Ascending aorta (tissue), 2 donors: ENCODE data around the gene DMTF1. TPM values are rescaled to one million over a fixed set of nuclear protein-coding genes. Genes with fewer than 3 reads are reported as not detected.
"Not testable (repeated sequence)": the region's sequence is repeated elsewhere in the genome, so short reads cannot be mapped to it uniquely, and the experiment has no call there.

Experiments
- DNase-seq, 2 donors: peaks; one replicate each; pipeline ENCODE4 v3.0.0-alpha.2; 2019; ENCODE audit warnings: low spot score in 2 of 2
- H3K27ac ChIP-seq, 2 donors: fragments of 200-600 bp; sonication (generic); one replicate each; pipeline ENCODE4 v1.5.1; 2016 to 2017; ENCODE audit warnings: mild to moderate bottlenecking in 1 of 2
- H3K27me3 ChIP-seq: fragments of 200-600 bp; sonication (generic); one replicate; pipeline ENCODE4 v1.5.1; 2017
- H3K36me3 ChIP-seq, 2 donors: fragments of 200-600 bp; sonication (generic); one replicate each; pipeline ENCODE4 v1.5.1; 2016
- H3K4me1 ChIP-seq, 2 donors: fragments of 200-600 bp; sonication (generic); one replicate each; pipeline ENCODE4 v1.5.1; 2016 to 2017; ENCODE audit warnings: mild to moderate bottlenecking in 1 of 2
- H3K4me3 ChIP-seq, 2 donors: fragments of 200-600 bp; sonication (generic); one replicate each; pipeline ENCODE4 v1.5.1; 2016 to 2017; ENCODE audit warnings: mild to moderate bottlenecking in 1 of 2
- H3K9me3 ChIP-seq, 2 donors: fragments of 200-600 bp; sonication (generic); one replicate each; pipeline ENCODE4 v1.5.1; 2016
- CTCF ChIP-seq, 3 experiments: fragments of 200-600 bp in 2 of 3; fragments of 450-650 bp in 1 of 3; sonication (generic) in 2 of 3; IDR thresholded peaks; one replicate each; pipeline ENCODE4 v1.5.1; 2016 to 2019; ENCODE audit warnings: antibody characterized with exemption in 3 of 3, mild to moderate bottlenecking in 1 of 3, moderate library complexity in 1 of 3
- intact Hi-C: fragments of 100-400 bp; cut with DNase I; formaldehyde crosslinking; loops from one replicate; pipeline ENCODE4 v1.15.1; 2023
- total RNA-seq: library from RNA; depleted of rRNA; stranded (reverse); fragments of >200 nt; gene quantifications from one replicate; pipeline ENCODE4 v1.1.0, GENCODE V29; 2016

Gene DMTF1
- total RNA-seq, 1 donor from 2014 or later = 23.1 TPM

- DNase-seq = no peak
- Histone ChIP-seq H3K4me3 (no peak overlapping the region), H3K36me3 (no peaks in the 10 kb centered on the region), H3K4me1 (peaks cover 3 to 8% of the 10 kb centered on the region in 2 donors), H3K27ac (no peak overlapping the region), H3K27me3 (no peaks in the 10 kb centered on the region), H3K9me3 (no peaks in the 10 kb centered on the region)
- intact Hi-C loops = loop anchor here (10.0 kb wide), 1 partner anchor 648 kb away; the partner anchor contains the start of genes DBF4 and SLC25A40
- TF ChIP-seq CTCF (IDR thresholded peaks at IDR 0.05) = no peak
Observed at GRCh38 chr7:87226495-87226894, 74.2 kb downstream of the DMTF1 start.

GRCh38 chr7:87231258-87231657, 79.0 kb downstream of the DMTF1 start:
- intact Hi-C loops = no loop called here
- Histone ChIP-seq H3K36me3 (no peaks in the 10 kb centered on the region), H3K27me3 (no peaks in the 10 kb centered on the region), H3K27ac (no peak overlapping the region), H3K9me3 (no peaks in the 10 kb centered on the region), H3K4me1 (peaks cover 3 to 8% of the 10 kb centered on the region in 2 donors), H3K4me3 (no peak overlapping the region)
- no peak for DNase-seq
- TF ChIP-seq CTCF (IDR thresholded peaks at IDR 0.05) = no peak

GRCh38 chr7:87231711-87232110, 79.5 kb downstream of the DMTF1 start:
- no peaks in the 10 kb centered on the region for H3K36me3 ChIP-seq
- no peak overlapping the region for H3K4me3 ChIP-seq
- TF ChIP-seq CTCF (IDR thresholded peaks at IDR 0.05) = no peak
- no peaks in the 10 kb centered on the region for H3K27me3 ChIP-seq
- peaks cover 3 to 8% of the 10 kb centered on the region in 2 donors for H3K4me1 ChIP-seq
- DNase-seq = no peak
- no peaks in the 10 kb centered on the region for H3K9me3 ChIP-seq
- intact Hi-C loops = no loop called here
- H3K27ac ChIP-seq = no peak overlapping the region

- Histone ChIP-seq H3K36me3 (no peaks in the 10 kb centered on the region), H3K27ac (no peak overlapping the region), H3K4me1 (peaks cover 3 to 8% of the 10 kb centered on the region in 2 donors), H3K27me3 (no peaks in the 10 kb centered on the region), H3K4me3 (no peak overlapping the region), H3K9me3 (no peaks in the 10 kb centered on the region)
- TF ChIP-seq CTCF (IDR thresholded peaks at IDR 0.05) = no peak
- intact Hi-C loops = loop anchor here (5.0 kb wide), 1 partner anchor 83 kb away; the partner anchor contains the start of gene DMTF1
- DNase-seq = no peak
Observed at GRCh38 chr7:87234949-87235348, 82.7 kb downstream of the DMTF1 start.

- H3K4me3 ChIP-seq, H3K27me3 ChIP-seq, H3K9me3 ChIP-seq, DNase-seq, H3K36me3 ChIP-seq, H3K27ac ChIP-seq, H3K4me1 ChIP-seq: not testable (repeated sequence)
- intact Hi-C loops = loop anchor here (5.0 kb wide), 1 partner anchor 86 kb away; the partner anchor contains the start of gene DMTF1
Observed at GRCh38 chr7:87238464-87239051, 86.3 kb downstream of the DMTF1 start.

GRCh38 chr7:87245671-87246070, 93.4 kb downstream of the DMTF1 start:
- H3K4me3 ChIP-seq, H3K27ac ChIP-seq, H3K9me3 ChIP-seq, DNase-seq, intact Hi-C loops, H3K27me3 ChIP-seq, H3K36me3 ChIP-seq, H3K4me1 ChIP-seq: not testable (repeated sequence)

Other genes starting within 250 kb of the DMTF1 start
- gene ELAPOR2, start 92.8 kb upstream of the DMTF1 start, total RNA-seq = 1.1 TPM
- 27.5 TPM for gene TMEM243, start 67.3 kb downstream of the DMTF1 start, total RNA-seq
- gene CROT, start 193.2 kb downstream of the DMTF1 start, total RNA-seq = 3.0 TPM